GM21825 (cell line): ENCODE results near the gene PITPNC1.
"Not testable (repeated sequence)": the region's sequence is repeated elsewhere in the genome, so short reads cannot be mapped to it uniquely, and the experiment has no call there.

Experiments
- ATAC-seq: cut with Tn5 transposase; IDR thresholded peaks from one replicate; pipeline ENCODE4 v1.9.1; 2021; ENCODE audit warnings: mild to moderate bottlenecking, moderate library complexity; ENCODE audit not compliant: unreplicated experiment

PITPNC1 gene

DNA sequence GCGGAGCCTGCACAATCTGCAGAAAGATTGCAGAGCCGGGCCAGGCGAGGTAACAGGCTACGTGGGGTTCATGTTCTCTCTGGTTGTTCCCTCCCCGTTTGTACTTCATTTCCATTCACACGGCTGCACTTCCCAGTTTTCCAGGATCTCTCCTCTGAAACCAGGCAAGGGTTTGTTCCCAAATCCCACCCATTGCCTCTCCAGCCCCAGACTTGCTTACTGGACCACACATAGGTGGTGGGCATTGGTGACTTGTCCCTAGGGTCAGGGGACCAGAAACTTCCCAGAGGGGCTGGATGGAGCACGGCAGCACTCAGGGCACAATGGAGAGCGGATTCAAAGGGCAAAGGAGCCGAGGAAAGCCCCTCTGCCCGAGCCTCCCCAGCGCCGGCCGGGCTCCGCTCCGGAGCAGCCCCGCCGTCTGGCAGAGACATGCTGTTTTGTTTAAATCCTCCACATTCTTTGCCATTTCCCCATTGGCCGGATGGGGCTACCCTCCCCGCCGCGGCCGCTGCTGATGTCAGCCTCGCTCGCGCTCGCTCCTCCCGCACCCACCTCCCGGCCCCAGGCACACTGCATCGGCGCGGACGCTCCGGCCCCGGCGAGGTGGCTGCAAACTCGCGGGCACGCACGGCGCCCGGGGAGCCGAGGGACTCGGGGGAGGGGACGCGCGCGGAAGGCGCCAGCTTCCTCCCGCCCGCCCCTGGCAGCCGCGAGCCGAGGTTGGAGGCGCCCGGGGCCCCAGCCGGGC, at the start of gene PITPNC1:
Gene PITPNC1, plus strand, starts transcription at position 545 of the 751 bp plus-strand sequence.
- peak; percentile 66 for ATAC-seq

DNA sequence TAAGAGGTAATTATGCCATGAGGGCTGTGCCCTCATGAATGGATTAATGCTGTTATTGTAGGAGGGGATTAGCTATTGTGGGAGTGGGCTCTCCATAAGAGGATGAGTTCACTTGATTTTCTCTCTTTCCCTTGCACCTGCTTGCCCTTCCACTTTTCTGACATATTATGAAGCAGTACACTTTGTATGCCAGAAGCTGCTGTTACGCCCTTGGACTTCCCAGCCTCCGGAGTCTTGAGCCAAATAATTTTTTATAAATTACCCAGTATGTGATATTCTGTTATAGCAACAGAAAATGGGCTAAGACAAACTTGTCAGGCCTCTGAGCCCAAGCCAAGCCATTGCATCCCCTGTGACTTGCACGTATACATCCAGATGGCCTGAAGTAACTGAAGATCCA, 49.1 kb upstream of the PITPNC1 start:
- no peak for ATAC-seq

DNA sequence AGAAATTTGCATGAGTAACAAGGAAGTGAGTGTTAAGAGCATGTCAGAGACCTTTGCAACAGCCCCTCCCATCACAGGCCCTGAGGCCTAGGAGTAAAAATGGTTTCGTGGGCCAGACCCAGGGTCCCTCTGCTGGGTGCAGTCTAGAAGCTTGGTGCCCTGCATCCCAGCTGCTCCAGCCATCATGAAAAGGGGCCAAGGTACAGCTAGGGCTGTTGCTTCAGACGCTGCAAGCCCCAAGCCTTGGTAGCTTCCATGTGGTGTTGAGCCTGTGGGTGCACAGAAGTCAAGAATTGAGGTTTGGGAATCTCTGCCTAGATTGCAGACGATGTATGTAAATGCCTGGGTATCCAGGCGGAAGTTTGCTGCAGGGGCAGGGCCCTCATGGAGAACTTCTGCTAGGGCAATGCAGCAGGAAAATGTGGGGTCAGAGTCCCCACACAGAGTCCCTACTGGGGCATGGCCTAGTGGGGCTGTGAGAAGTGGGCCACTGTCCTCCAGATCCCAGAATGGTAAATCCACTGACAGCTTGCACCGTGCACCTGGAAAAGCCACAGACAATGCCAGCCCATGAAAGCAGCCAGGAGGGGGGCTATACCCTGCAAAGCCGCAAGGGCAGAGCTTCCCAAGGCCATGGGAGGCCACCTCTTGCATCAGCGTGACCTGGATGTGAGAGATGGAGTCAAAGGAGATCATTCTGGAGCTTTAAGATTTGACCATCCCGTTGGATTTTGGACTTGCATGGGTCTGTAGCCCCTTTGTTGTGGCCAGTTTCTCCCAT, 45.5 kb upstream of the PITPNC1 start:
- not testable (repeated sequence) for ATAC-seq

DNA sequence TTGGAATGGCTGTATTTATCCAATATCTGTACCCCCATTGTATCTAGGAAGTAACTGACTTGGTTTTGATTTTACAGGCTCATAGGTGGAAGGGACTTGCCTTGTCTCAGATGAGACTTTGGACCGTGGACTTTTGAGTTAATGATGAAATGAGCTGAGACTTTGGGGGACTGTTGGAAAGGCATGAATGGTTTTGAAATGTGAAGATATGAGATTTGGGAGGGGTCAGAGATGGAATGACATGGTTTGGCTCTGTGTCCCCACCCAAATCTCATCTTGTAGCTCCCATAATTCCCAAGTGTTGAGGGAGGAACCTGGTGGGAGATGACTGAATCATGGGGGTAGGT, 44.9 kb upstream of the PITPNC1 start:
- not testable (repeated sequence) for ATAC-seq

DNA sequence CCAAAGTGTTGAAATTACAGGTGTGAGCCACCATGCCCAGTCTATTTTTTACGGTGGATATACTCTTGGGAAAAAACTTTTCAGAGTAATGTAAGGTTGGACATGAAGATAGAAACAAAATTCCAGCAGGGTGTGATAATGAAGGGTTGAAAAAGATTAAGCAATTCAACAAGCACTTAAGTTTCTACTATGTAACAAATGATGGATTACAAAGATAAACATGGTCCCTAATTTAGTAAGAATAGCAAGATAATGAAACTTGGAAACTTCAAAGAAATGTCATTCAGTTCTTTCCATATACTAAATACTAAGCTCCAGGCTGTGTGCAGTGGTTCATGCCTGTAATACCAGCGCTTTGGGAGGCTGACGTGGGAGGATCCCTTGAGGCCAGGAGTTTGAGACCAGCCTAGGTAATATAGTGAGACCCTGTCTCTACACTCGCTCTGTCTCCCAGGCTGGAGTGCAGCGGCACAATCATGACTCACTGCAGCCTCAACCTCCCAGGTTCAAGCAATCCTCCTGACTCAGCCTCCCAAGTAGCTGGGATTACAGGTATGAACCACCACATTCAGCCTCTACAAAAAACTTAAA, 41.7 kb upstream of the PITPNC1 start:
- no peak for ATAC-seq

DNA sequence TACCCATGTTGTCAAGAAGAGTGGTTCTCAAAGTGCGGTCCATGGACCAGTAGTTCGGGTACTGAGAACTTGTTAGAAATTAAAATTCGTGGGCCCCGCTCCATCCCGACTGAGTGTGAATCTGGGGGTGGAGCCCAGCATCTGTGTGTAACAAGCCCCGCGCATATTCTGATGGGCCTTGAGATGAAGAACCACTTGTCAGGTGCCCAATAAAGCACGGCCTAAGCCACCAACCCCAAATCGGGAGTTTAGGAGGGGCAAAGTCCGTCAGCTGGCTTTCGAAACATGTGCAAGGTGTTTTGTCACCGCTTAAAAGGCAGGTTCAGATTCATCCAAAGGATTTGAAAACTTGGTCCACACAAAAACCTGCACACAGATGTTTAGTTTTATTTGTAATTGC, 40.2 kb upstream of the PITPNC1 start:
- ATAC-seq, result no peak

DNA sequence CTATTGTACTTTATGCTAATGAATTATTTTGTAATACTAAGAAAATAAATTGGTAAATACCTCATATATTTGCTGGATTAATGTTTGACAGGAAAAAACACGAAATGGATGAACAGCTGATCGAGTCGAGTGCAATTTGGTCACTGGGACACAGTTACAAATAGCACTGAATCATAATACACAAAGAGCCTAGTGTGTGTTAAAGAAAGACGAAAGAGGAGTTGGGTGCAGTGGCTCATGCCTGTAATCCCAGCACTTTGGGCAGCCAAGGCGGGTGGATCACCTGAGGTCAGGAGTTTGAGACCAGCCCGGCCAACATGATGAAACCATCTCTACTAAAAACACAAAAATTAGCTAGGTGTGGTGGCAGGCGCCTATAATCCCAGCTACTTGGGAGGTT, 38.7 kb upstream of the PITPNC1 start:
- ATAC-seq, result not testable (repeated sequence)

DNA sequence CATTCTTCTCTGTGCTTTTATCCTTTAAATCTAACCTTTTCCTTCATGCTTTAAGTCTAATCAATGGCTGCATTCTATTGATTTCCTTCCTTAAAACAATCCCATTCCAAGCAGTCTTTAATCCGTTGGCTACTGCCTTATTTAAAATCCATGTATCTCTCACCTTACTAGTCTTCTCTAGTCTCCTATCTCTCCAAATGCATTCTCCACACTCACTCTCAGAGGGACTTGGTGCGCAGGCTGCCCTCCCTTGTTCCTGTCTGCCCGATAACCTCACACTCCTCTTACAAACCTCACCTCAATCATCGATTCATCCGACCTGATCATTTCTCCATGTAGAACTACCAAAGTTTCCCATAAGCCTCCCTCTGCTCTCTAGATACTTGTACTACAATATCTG, 33.8 kb upstream of the PITPNC1 start:
- no peak for ATAC-seq

DNA sequence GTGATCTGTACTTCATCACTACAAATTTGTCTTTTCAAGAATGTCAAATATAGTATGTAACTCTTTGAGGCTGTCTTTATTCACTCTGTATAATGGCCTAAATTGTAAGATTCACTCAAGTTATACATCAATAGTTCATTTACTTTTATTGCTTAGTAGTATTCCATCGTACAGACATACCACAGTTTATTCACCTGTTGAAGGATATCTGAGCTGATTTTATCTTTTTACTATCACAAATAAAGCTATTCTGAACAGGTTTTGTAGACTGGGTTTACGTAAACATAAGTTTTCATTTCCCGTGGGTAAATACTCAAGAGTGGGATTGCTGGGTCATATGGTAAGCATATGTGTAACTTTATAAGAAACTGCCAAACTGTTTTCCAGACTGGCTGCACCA, 29.3 kb upstream of the PITPNC1 start:
- ATAC-seq, result no peak

DNA sequence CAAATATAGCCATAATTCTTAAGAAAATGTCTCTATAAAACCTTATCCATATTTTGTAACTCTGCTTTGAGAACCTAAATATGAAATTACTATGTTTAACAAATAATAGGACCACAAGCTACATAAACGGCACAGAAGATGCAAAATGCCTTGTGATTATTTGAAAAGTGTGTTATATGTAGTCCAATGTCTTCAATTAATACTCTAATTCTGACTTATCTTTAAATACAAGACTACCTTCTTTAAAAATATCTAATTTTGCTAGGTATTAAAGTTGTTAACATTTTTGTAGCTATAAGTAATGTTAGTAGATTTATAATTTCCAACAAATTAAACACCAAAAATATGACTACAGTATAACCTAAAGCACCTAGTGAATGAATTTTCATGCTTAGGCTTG, 27.7 kb upstream of the PITPNC1 start:
- no peak for ATAC-seq

DNA sequence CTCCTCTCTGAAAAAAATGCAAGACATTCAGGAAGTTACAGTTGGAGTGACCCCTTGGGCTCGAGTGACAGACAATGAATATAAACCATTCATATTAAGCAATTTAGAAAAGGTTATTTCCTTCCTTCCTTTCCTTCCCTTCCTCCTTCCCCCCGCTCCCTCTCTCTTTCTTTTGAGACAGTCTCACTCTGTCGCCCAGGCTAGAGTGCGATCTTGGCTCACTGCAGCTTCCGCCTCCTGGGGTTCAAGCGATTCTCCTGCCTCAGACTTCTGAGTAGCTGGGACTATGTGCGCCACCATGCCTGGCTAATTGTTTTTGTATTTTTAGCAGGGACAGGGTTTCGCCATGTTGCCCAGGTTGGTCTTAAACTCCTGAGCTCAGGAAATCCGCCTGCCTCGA, 23.9 kb upstream of the PITPNC1 start:
- ATAC-seq, result no peak

DNA sequence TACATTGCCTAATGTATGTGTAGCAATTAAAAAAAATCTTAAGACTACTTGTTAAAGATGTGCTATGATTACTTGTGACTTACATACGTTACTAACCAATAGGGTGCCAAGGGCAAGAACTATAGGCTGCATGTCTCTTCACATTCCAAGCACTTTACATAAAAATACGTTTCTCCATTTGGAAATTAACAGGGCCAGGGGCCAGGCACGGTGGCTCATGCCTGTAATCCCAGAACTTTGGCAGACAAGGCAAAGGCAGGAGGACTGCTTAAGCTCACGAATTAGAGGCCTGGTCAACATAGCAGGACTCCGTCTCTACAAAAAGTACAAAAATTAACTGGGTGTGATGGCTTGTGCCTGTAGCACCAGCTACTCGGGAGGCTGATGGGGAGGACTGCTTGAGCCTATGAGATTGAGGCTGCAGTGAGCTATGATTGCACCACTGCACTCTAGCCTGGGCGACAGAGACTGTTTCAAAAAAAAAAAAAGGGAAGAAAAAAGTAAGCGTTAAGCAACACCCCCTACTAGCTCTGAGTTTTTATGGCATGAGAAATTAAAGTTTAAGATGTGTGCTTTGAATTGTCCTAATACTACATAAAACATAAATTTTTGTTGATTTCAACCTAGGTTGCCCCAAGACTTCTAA, 23.0 kb upstream of the PITPNC1 start:
- ATAC-seq, result no peak

DNA sequence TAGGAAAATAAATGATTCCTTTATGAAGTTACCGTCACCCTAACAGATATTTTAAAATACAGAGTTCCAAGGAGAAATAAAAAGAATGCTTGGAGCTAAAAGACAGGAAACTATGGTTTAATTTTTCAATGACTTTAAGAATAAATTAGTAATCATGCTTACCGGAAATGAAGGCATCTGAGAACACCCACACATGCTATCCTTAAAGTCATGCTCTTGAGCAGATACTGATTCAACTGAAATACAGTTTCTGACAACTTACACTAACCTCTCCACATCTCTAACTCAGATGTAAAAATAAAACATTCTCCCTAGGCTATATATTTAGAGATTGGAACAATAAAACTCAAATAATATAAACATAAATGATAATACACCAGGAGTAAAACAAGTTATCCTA, 18.5 kb upstream of the PITPNC1 start:
- no peak for ATAC-seq

DNA sequence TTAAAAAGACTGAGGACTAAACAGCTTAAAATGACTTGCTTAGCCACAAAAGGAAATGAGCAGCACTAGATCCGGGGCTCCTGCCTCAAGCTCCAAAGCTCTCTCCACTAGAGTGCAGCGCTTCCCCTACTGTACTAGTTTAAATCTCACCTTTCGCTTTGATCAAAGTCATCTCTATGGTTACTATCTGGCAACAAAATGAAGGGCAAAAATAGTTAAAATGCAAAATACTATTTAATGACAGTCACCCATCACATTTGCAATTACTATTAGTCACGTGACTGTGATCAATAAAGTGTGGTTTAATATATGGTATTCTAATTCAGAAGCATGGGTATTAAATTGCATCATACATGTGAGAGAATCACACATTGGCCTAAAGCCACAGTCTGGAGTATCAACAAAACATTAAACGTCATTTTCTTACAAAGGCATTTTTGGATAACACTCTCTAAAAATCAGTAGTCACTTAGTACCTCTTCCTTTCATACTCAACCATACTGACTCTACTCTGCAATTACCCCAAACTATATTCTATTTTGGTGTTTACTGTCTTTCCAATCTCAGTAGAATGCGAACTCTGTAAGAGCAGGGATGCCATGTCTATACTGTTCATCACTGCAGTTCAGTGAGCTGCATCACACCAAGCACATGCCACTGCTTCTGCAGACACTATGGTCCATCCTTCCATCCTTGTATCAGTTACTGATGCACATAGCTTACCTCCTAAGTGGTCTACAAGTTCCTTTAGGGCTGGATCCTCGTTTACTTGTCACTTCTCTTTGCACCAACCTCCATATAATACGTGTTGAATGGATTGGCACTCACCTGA, 16.9 kb upstream of the PITPNC1 start:
- no peak for ATAC-seq

DNA sequence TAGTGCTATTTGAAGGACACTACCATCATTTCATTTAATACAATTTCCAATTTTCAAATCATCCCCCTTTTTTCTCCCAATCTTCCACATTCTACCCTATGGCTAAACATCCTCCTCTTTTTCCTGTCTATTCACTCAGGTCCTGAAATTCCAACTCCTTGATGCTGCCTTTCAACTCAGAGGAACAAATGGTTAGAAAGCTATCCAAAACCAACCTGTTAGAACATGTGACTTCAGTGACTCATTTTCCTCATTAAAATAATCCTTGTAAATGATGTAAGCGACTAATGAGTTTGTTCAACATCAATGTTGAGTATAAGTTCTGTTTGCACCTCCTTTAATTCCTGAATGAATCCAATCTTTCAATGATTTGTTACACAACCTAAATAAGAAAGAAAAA, 16.2 kb upstream of the PITPNC1 start:
- no peak for ATAC-seq

DNA sequence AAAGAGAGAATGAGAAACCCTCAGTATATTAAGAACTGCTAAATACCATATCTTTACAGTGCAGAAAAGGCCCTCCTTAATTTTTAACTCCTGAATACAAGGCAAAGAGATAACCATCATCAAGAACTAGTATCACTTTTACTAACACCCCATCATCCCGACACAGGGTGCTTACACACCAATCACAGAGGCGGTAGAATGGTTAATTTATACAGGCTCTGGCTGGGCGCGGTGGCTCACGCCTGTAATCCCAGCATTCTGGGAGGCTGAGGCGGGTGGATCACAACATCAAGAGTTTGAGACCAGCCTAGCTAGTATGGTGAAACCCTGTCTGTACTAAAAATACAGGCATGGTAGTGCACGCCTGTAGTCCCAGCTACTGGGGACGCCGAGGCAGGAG, 14.9 kb upstream of the PITPNC1 start:
- no peak for ATAC-seq

DNA sequence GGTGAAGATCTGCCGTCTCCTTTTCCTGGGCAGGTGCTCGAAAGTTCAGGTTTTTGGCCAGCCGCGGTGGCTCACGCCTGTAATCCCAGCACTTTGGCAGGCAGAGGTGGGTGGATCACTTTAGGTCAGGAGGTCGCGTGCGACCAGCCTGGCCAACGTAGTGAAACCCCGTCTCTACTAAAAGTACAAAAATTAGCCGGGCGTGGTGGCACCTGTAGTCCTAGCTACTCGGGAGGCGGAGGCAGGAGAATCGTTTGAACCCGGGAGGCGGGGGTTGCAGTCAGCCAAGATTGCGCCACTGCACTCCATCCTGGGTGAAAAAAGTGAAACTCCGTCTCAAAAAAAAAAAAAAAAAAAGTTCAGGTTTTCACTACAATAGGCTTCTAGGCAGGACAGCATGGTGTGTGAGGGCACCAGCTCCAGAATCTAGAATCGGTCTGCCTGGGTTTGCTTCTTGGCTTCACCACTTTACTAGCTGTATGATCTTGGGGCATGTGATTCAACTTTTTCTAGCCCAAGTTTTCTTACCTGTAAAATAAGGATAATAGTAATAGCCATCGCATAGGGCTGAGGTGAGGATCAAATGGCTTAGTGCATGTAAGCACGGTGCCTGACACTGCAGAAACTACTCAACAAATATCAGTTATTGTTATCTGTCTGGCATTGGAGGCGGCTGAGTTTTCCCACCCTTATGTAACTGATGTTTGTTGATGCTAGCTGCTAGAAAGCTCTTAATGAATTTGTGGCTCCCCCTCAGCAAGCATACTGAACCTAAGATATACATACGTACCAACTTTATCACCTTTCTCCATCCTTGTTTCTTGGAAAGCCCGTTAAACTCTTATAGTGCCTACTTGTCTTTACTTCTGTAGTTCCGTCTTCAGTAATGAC, 12.0 kb upstream of the PITPNC1 start:
- ATAC-seq, result no peak

DNA sequence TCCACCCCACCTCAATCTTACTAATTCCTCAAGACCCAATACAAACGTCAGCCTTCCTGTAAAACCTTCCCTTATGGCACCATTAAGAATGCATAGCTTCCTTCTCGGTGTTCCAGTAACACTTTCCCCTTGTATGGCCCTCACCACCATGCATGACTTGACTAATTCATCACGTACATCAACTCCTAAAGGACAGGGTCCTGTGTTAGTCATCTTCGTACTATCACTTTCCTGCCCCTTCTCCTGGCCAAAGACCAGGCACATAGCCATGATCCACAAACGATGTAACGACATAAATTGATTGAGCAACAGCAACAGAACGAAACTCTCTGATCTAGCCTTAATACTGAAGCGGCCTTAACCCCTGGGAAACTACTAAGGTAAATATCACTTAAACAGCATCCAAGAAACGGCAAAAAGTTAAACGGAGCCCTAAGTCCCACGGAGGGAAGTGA, 11.3 kb upstream of the PITPNC1 start:
- ATAC-seq, result peak; percentile 8
